ENCODE data around the gene SPAG16.

- TF ChIP-seq POLR2AphosphoS5 (IDR thresholded peaks at IDR 0.05; ENCODE audit: borderline replicate concordance, low read depth, low read length) (no peak), EZH2 (IDR thresholded peaks at IDR 0.05) (no peak), FOXP2 (optimal IDR thresholded peaks at IDR 0.05; ENCODE audit: control extremely low read depth, extremely low read length, insufficient read depth) (no peak)
Measured at GRCh38 chr2:213306316-213306942, 22.2 kb downstream of the SPAG16 start.
